Measurements from ENCODE around the gene CHCHD3. TPM values are rescaled to one million over a fixed set of nuclear protein-coding genes. Genes with fewer than 3 reads are reported as not detected.

The CHCHD3 gene
- total RNA-seq, 1 donor from 2014 or later = 75.5 TPM

DNA sequence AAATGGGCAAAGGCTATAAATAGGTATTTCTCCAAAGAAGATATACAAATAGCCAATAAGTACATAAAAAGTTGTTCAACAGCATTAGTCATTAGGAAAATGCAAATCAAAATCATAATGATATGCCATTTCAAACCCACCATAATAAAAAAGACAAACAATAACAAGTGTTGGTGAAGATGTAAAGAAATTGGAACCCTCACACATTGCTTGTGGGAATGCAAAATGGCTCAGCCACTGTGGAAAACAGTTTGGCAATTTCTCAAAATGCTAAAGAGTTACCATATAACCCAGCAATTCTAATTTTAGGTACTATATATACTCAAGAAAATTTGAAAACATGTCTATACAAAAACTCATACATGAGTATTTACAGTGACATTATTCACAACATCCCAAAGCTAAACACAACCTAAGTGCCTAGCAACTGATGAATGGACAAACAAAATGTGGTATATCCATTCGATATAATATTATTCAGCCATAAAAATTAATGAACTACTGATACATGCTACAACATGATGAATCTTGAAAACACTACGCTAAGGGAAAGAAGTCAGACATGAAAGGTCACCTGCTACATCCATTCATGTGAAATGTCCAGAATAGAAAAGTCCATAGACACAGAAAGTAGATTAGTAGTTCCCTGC lies 55.6 kb downstream of the CHCHD3 start:
- H3K4me3 ChIP-seq (ENCODE audit: low read depth, low read length) = no peak overlapping the region
- DNase-seq (ENCODE audit: low read depth) = no peak
- TF ChIP-seq, protein P1, sequence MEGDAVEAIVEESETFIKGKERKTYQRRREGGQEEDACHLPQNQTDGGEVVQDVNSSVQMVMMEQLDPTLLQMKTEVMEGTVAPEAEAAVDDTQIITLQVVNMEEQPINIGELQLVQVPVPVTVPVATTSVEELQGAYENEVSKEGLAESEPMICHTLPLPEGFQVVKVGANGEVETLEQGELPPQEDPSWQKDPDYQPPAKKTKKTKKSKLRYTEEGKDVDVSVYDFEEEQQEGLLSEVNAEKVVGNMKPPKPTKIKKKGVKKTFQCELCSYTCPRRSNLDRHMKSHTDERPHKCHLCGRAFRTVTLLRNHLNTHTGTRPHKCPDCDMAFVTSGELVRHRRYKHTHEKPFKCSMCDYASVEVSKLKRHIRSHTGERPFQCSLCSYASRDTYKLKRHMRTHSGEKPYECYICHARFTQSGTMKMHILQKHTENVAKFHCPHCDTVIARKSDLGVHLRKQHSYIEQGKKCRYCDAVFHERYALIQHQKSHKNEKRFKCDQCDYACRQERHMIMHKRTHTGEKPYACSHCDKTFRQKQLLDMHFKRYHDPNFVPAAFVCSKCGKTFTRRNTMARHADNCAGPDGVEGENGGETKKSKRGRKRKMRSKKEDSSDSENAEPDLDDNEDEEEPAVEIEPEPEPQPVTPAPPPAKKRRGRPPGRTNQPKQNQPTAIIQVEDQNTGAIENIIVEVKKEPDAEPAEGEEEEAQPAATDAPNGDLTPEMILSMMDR (conservative IDR thresholded peaks at IDR 0.05; ENCODE audit: low read depth, low read length) = no peak

DNA sequence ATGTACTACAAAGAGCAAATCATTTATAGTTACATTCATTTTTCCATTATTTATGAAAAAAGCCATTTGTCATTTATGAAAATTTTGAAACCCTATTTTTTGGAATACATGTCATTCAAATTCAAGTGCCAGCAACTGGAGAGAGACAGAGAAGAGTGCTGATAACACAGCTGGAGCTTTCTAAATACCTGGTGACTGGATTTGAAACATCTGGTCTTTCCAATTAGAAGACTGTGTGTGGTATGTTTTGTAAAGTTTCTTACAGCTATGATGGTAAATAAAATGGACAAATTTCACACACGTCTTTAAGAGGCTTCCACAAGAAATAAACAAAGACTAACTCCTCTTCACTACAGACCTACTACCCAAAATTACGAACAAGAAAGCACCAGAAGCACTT lies 56.8 kb downstream of the CHCHD3 start:
- TF ChIP-seq, protein P1 (conservative IDR thresholded peaks at IDR 0.05; ENCODE audit: low read depth, low read length) = no peak
- no peak overlapping the region for H3K4me3 ChIP-seq (ENCODE audit: low read depth, low read length)
- no peak for DNase-seq (ENCODE audit: low read depth)

DNA sequence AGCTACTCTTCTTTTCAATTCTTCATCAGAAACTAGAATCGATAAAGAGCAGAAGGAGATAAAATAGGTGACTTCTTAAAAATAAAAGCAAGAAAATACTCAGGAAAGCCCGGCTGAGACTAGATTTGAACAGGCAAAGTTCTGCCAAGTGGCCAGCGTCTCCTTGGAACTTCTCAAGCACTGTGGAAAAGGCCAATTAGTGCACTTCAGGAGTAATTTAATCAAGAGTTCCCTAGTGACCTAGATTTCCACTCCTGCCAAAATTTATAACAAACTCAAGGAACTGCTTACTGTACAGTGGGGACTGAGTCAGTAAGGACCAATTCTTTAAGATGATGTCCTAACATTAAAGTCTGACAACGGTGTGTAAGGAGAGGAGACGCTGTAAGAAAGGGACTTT lies 57.3 kb downstream of the CHCHD3 start:
- DNase-seq (ENCODE audit: low read depth) = no peak
- H3K4me3 ChIP-seq (ENCODE audit: low read depth, low read length) = no peak overlapping the region
- TF ChIP-seq, protein P1 (conservative IDR thresholded peaks at IDR 0.05; ENCODE audit: low read depth, low read length) = no peak

DNA sequence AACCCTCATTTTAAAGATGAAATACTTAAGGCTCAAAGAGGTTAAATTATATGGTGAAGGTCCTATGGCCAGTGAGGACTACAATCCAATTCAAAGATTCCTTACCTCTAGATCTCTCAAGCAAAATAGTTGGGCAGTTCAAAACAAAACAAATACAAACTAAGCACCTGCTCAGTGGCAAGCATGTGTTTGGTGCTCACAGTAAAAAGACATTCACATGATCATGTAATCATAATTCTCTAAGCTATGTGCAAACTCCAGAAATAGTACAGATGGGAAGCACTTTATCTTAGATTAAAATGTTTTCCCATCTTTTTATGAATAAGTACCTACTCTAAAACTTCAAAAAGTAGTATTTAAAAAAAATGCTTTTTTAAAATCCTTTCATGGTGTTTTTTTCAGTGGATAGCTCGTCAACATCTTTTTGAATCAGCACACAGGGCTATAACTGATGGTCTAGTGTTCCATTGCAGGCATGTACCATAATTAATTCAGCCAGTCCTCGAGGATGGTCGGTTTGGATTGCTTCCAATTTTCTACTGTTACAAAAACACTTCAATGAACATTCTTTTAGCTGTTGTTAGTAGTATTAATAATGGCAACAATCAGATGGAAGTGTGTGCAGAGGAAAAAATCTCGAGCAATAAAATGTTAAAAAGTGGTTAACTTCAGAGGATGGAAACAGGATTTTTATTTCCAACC lies 58.4 kb downstream of the CHCHD3 start:
- no peak overlapping the region for H3K4me3 ChIP-seq (ENCODE audit: low read depth, low read length)
- DNase-seq (ENCODE audit: low read depth) = no peak
- TF ChIP-seq, protein P1 (conservative IDR thresholded peaks at IDR 0.05; ENCODE audit: low read depth, low read length) = no peak

DNA sequence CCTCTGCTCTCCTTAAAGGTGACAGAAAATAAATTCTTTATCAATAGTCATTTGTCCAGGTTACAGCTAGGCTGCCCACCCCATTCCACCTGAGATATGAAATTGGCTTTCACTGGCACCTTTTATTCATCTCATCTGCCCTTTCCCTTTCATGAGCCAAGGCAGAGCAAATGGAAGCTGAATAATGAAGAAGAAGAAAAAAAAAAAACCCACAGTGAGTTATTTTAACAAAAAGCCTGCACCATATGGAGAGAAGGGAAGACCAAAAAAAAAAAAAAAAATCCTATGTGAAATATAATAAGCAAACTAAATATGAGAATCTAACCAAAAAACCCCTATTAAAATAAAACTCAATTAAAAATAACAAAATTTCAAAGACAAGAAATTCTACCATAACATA lies 59.2 kb downstream of the CHCHD3 start:
- TF ChIP-seq, protein P1 (conservative IDR thresholded peaks at IDR 0.05; ENCODE audit: low read depth, low read length) = no peak

DNA sequence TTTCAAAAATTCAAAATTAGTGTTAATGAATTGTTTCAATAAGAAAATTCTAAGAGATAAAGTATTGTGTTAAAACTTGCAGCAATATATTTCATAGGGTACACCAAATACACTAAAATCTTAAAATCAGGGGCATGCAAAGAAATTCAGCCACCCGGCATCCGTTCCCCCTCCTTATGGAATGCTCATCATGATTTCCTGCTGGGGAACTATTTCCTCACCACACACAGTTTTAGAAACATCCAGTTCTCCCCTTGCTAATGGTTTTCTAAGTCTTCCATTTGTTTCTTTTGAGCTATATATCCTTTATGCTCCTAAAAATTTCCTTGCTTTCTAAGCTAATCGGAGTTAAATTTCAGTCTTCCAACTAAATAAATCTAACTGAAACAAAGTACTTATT lies 60.7 kb downstream of the CHCHD3 start:
- no peak for DNase-seq (ENCODE audit: low read depth)
- H3K4me3 ChIP-seq (ENCODE audit: low read depth, low read length) = no peak overlapping the region
- TF ChIP-seq, protein P1 (conservative IDR thresholded peaks at IDR 0.05; ENCODE audit: low read depth, low read length) = no peak

More for the DNA sequence above, 59.2 kb downstream of the CHCHD3 start:
- no peak overlapping the region for H3K4me3 ChIP-seq (ENCODE audit: low read depth, low read length)
- no peak for DNase-seq (ENCODE audit: low read depth)

DNA sequence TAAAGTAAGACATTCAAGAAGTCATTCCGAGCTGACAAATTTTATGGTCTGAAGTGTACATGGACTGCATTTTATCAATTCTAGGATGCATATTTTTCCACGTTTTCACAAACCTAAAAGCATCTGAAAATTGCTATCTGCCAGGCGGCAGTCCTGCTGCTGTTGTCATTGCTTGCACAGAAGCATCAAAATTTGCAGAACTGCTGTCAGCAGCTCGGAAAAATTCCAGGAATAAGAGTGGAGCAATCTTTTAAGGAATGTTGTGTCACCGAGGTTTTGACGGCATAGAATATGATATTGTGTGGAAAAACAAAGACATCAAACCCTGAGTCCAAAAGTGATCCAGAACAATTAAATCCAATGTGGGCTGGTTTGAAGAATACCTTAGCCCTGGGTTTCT lies 61.4 kb downstream of the CHCHD3 start:
- TF ChIP-seq, protein P1 (conservative IDR thresholded peaks at IDR 0.05; ENCODE audit: low read depth, low read length) = no peak
- no peak overlapping the region for H3K4me3 ChIP-seq (ENCODE audit: low read depth, low read length)

More for the DNA sequence above, 61.4 kb downstream of the CHCHD3 start:
- no peak for DNase-seq (ENCODE audit: low read depth)
